Transverse colon (tissue), 4 donors: ENCODE results near the gene FNTB. TPM values are rescaled to one million over a fixed set of nuclear protein-coding genes. Genes with fewer than 3 reads are reported as not detected.
A peak's percentile ranks its signal among the peaks of the same experiment; 100 is the strongest.

Source experiments
- DNase-seq: peaks from one replicate; pipeline ENCODE4 v3.0.0-alpha.2; 2019
- H3K27ac ChIP-seq, 4 donors: fragments of 200-600 bp; sonication (generic); 2 replicates each; pipeline ENCODE4 v1.5.1; 2016 to 2018; ENCODE audit warnings: inconsistent platforms in 4 of 4
- H3K27me3 ChIP-seq: fragments of 200-600 bp; sonication (generic); 2 replicates; pipeline ENCODE4 v1.5.1; 2017; ENCODE audit warnings: inconsistent platforms
- H3K36me3 ChIP-seq, 4 donors: fragments of 200-600 bp; sonication (generic); 2 replicates each; pipeline ENCODE4 v1.5.1; 2017 to 2019; ENCODE audit warnings: inconsistent platforms in 4 of 4
- H3K4me1 ChIP-seq, 4 donors: fragments of 200-600 bp; sonication (generic); 2 replicates each; pipeline ENCODE4 v1.5.1; 2017 to 2020; ENCODE audit warnings: inconsistent platforms in 4 of 4
- H3K4me3 ChIP-seq, 4 donors: fragments of 200-600 bp; sonication (generic); 1 replicate in 1 of 4; 2 replicates in 3 of 4; pipeline versions ENCODE4 v1.5.1 to v1.6.1; 2017 to 2019; ENCODE audit warnings: inconsistent platforms in 4 of 4
- H3K9me3 ChIP-seq, 2 donors: fragments of 200-600 bp; sonication (generic); 2 replicates each; pipeline ENCODE4 v1.5.1; 2017 to 2019; ENCODE audit warnings: inconsistent platforms in 2 of 2
- EP300 ChIP-seq: sonication (generic); formaldehyde crosslinking; IDR thresholded peaks from one replicate; pipeline ENCODE4 v1.6.1; 2017; ENCODE audit warnings: antibody characterized with exemption, low read depth
- POLR2A ChIP-seq: fragments of 450-650 bp; IDR thresholded peaks from one replicate; pipeline ENCODE4 v1.6.1; 2016; ENCODE audit warnings: antibody characterized with exemption, mild to moderate bottlenecking, moderate library complexity
- POLR2AphosphoS5 ChIP-seq, 3 donors: sonication (generic); formaldehyde crosslinking; IDR thresholded peaks; one replicate each; pipeline ENCODE4 v1.6.1; 2016; ENCODE audit warnings: antibody characterized with exemption in 3 of 3
- WGBS, 2 donors: methylation state at CpG; one replicate each; pipeline ENCODE4 v1.1.5; 2018; ENCODE audit warnings: low coverage in 1 of 2; 5-methylcytosine and 5-hydroxymethylcytosine counted together
- in situ Hi-C, 4 donors: fragments of 200-750 bp; cut with MboI; loops; one replicate each; pipeline versions ENCODE4 v1.15.0 to v1.15.1; 2017; ENCODE audit warnings: low sequenced_read_pairs in 3 of 4, low pct_ligation_motif_present in 1 of 4, low pct_unique_long_range_greater_than_20kb in 1 of 4
- intact Hi-C: fragments of 100-400 bp; cut with DNase I; formaldehyde crosslinking; loops from one replicate; pipeline ENCODE4 v1.15.1; 2023; ENCODE audit warnings: low total_unique reads
- total RNA-seq, 4 donors: library from RNA; depleted of rRNA; stranded (reverse); fragments of >200 nt; gene quantifications; one replicate each; pipeline ENCODE4 v1.1.0, GENCODE V29; 2016
- TF ChIP-seq, protein P1 (sequence below), 5 experiments: fragments of 200-600 bp in 3 of 5; fragments of 450-650 bp in 2 of 5; sonication (generic) in 3 of 5; IDR thresholded peaks; 1 replicate in 2 of 5; 2 replicates in 3 of 5; pipeline ENCODE4 v1.5.1; 2016 to 2017; ENCODE audit warnings: antibody characterized with exemption in 5 of 5, inconsistent platforms in 3 of 5, mild to moderate bottlenecking in 2 of 5, moderate library complexity in 1 of 5

Gene FNTB
- total RNA-seq, 4 donors from 2014 or later = 6.5 to 77.2 (median 12.7) TPM

GRCh38 chr14:65065719-65066118 lies 79.0 kb downstream of the FNTB start:
- intact Hi-C loops = no loop called here
- TF ChIP-seq, protein P1, sequence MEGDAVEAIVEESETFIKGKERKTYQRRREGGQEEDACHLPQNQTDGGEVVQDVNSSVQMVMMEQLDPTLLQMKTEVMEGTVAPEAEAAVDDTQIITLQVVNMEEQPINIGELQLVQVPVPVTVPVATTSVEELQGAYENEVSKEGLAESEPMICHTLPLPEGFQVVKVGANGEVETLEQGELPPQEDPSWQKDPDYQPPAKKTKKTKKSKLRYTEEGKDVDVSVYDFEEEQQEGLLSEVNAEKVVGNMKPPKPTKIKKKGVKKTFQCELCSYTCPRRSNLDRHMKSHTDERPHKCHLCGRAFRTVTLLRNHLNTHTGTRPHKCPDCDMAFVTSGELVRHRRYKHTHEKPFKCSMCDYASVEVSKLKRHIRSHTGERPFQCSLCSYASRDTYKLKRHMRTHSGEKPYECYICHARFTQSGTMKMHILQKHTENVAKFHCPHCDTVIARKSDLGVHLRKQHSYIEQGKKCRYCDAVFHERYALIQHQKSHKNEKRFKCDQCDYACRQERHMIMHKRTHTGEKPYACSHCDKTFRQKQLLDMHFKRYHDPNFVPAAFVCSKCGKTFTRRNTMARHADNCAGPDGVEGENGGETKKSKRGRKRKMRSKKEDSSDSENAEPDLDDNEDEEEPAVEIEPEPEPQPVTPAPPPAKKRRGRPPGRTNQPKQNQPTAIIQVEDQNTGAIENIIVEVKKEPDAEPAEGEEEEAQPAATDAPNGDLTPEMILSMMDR (IDR thresholded peaks at IDR 0.05) = no peak
- no peak for TF ChIP-seq EP300
- TF ChIP-seq POLR2AphosphoS5 (IDR thresholded peaks at IDR 0.05) = no peak
- TF ChIP-seq POLR2A = no peak
- Histone ChIP-seq H3K36me3 (peaks cover 0 to 17% (median 0%) of the 10 kb centered on the region in 4 donors), H3K4me3 (no peak overlapping the region), H3K27me3 (no peaks in the 10 kb centered on the region), H3K4me1 (peaks cover 7 to 17% (median 11%) of the 10 kb centered on the region in 4 donors), H3K27ac (no peak overlapping the region), H3K9me3 (no peaks in the 10 kb centered on the region)
- in situ Hi-C loops = no loop called here
- DNase-seq = no peak
- 95 to 100% methylated on average over 2 to 7 of the region's 7 CpGs for WGBS, 2 donors

- H3K4me1 ChIP-seq = peaks cover 27 to 59% (median 44%) of the 10 kb centered on the region in 4 donors
- peak overlapping the region; percentile 68 to 77 (median 71) for H3K27ac ChIP-seq
- TF ChIP-seq EP300 (no peak), POLR2AphosphoS5 (IDR thresholded peaks at IDR 0.05) (no peak), POLR2A (no peak)
- TF ChIP-seq, protein P1 (IDR thresholded peaks at IDR 0.05) = no peak
Observed at GRCh38 chr14:65069874-65070413, 83.2 kb downstream of the FNTB start.

GRCh38 chr14:65070471-65070976 lies 83.8 kb downstream of the FNTB start:
- intact Hi-C loops = no loop called here

More at GRCh38 chr14:65069874-65070413, 83.2 kb downstream of the FNTB start:
- WGBS, 2 donors = 85% methylated on average over 4 of the region's 5 CpGs; no CpG with 5 or more reads in 1 of the 2 donors
- in situ Hi-C loops = no loop called here
- Histone ChIP-seq H3K9me3 (no peaks in the 10 kb centered on the region), H3K36me3 (peaks cover 0 to under 1% (median 0%) of the 10 kb centered on the region in 4 donors), H3K27me3 (no peaks in the 10 kb centered on the region), H3K4me3 (peak overlapping the region in 1 of 4 donors; percentile 25)
- intact Hi-C loops = no loop called here
- no peak for DNase-seq

GRCh38 chr14:65071544-65071943 lies 84.8 kb downstream of the FNTB start:
- Histone ChIP-seq H3K4me3 (no peak overlapping the region), H3K27me3 (no peaks in the 10 kb centered on the region), H3K36me3 (peaks cover 0 to 7% (median 2%) of the 10 kb centered on the region in 4 donors), H3K27ac (peak overlapping the region; percentile 68 to 77 (median 71)), H3K9me3 (no peaks in the 10 kb centered on the region), H3K4me1 (peaks cover 27 to 65% (median 45%) of the 10 kb centered on the region in 4 donors)
- intact Hi-C loops = no loop called here
- WGBS, 2 donors = 92 to 100% methylated on average over 2 to 3 of the region's 3 CpGs
- in situ Hi-C loops = no loop called here
- no peak for TF ChIP-seq EP300
- TF ChIP-seq POLR2A = no peak
- TF ChIP-seq, protein P1 (IDR thresholded peaks at IDR 0.05) = no peak
- TF ChIP-seq POLR2AphosphoS5 (IDR thresholded peaks at IDR 0.05) = no peak
- no peak for DNase-seq

More at GRCh38 chr14:65070471-65070976, 83.8 kb downstream of the FNTB start:
- in situ Hi-C loops = no loop called here
- WGBS, 2 donors = 18 to 20% methylated on average over 2 to 12 of the region's 12 CpGs
- Histone ChIP-seq H3K9me3 (no peaks in the 10 kb centered on the region), H3K27ac (peak overlapping the region; percentile 68 to 77 (median 71)), H3K36me3 (peaks cover 0 to 4% (median 0%) of the 10 kb centered on the region in 4 donors), H3K27me3 (no peaks in the 10 kb centered on the region), H3K4me3 (peak overlapping the region in 2 of 4 donors; percentile 8 to 25), H3K4me1 (peaks cover 27 to 65% (median 45%) of the 10 kb centered on the region in 4 donors)
- DNase-seq = peak; percentile 87
- no peak for TF ChIP-seq POLR2A
- no peak for TF ChIP-seq EP300
- peak in 2 of 3 donors; percentile 48 to 57 for TF ChIP-seq POLR2AphosphoS5 (IDR thresholded peaks at IDR 0.05)
- TF ChIP-seq, protein P1 (IDR thresholded peaks at IDR 0.05) = no peak
